ENCODE data around the gene VSIG10L2. TPM values are rescaled to one million over a fixed set of nuclear protein-coding genes. Genes with fewer than 3 reads are reported as not detected.
A peak's percentile ranks its signal among the peaks of the same experiment; 100 is the strongest.

The VSIG10L2 gene
- total and polyA plus RNA-seq, 4 donors = 0.09 to 0.72 TPM; not detected in 2

DNA sequence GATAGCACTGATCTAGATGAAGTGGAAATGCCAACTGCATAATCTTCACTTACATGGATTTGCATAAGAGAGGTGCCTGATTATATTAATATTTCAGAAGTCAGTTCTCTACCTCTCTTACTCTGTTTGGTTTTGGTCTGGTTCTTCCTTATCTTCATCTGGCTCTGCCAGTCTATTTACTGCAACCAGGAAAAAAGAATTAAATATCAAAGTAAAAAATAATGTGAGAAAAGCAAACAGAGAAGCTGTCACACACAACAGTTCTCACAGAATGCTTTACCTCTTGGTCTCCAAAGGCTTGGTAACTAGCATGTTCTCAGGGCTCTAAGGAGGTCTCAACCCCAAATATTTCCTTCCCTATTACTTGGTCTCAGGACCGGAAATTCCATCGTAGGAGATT, 6.7 kb downstream of the VSIG10L2 start:
- Histone ChIP-seq H3K4me3 (ENCODE audit: low read depth, low read length) (no peak overlapping the region), H3K36me3 (ENCODE audit: control insufficient read depth, insufficient read depth, low read length) (peaks cover 39% of the 10 kb centered on the region), H3K9me3 (ENCODE audit: control insufficient read depth, insufficient read depth, low read length) (no peaks in the 10 kb centered on the region), H3K4me1 (ENCODE audit: control insufficient read depth, insufficient read depth, low read length) (peaks cover 25% of the 10 kb centered on the region), H3K27ac (ENCODE audit: low read depth, low read length) (no peak overlapping the region), H3K27me3 (ENCODE audit: control insufficient read depth, insufficient read depth, low read length) (no peaks in the 10 kb centered on the region)
- no peak for DNase-seq (ENCODE audit: low read depth in 4 of 6, low spot score in 6 of 6)
- no CpG with 5 or more reads among the region's 2 CpGs for WGBS (ENCODE audit: insufficient coverage)

DNA sequence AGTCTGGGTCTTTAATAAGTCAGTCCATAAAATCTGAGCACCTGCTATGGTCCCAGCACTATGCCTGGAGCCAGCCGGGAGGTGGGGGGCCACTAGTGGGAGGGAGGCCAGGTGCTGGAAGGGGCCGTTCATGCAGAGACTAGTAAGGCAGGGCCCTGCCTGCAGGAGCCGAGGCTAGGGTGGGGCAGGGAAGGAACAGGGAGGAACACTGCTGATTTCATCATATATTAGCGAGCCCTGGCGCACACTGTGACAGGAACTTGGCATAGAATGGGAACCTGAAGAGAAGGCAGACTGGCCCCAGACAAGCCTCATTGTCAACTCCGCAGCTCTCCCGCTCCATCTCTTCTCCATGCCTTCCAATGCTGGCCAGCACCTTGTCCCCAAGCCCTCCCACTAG, 7.1 kb downstream of the VSIG10L2 start:
- Histone ChIP-seq H3K36me3 (ENCODE audit: control insufficient read depth, insufficient read depth, low read length) (peaks cover 35% of the 10 kb centered on the region), H3K4me3 (ENCODE audit: low read depth, low read length) (no peak overlapping the region), H3K27me3 (ENCODE audit: control insufficient read depth, insufficient read depth, low read length) (no peaks in the 10 kb centered on the region), H3K9me3 (ENCODE audit: control insufficient read depth, insufficient read depth, low read length) (no peaks in the 10 kb centered on the region), H3K4me1 (ENCODE audit: control insufficient read depth, insufficient read depth, low read length) (peaks cover 25% of the 10 kb centered on the region), H3K27ac (ENCODE audit: low read depth, low read length) (no peak overlapping the region)
- 34% methylated on average over 6 of the region's 7 CpGs for WGBS (ENCODE audit: insufficient coverage)
- DNase-seq (ENCODE audit: low read depth in 4 of 6, low spot score in 6 of 6) = peak in 2 of 6 donors; percentile 61 to 68

DNA sequence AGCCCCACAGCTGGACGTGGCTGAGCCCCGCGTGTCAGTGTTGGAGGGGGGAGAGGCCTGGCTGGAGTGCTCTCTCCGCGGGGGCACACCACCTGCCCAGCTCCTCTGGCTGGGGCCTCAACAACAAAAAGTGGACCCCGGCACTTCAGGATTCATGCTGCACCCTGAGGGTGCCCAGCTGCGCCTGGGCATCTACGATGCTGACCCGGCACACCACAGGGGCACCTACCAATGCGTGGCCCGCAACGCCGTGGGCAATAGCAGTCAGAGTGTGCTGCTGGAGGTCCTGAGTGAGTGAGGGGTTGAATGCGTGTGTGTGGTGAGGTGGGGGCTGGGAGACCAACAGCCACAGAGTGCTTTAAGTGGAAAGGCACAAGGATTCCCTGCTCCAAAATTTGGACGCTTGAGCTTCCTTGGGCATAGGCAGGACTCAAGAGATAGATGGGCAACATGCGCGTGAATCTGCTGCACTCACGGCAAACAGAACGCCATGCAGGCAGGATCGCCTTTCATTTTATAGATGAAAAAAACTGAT, 7.6 kb downstream of the VSIG10L2 start:
- Histone ChIP-seq H3K27ac (ENCODE audit: low read depth, low read length) (no peak overlapping the region), H3K27me3 (ENCODE audit: control insufficient read depth, insufficient read depth, low read length) (no peaks in the 10 kb centered on the region), H3K36me3 (ENCODE audit: control insufficient read depth, insufficient read depth, low read length) (peaks cover 30% of the 10 kb centered on the region), H3K4me1 (ENCODE audit: control insufficient read depth, insufficient read depth, low read length) (peaks cover 25% of the 10 kb centered on the region), H3K9me3 (ENCODE audit: control insufficient read depth, insufficient read depth, low read length) (no peaks in the 10 kb centered on the region), H3K4me3 (ENCODE audit: low read depth, low read length) (no peak overlapping the region)
- DNase-seq (ENCODE audit: low read depth in 4 of 6, low spot score in 6 of 6) = no peak
- WGBS (ENCODE audit: insufficient coverage) = 71% methylated on average over 18 of the region's 20 CpGs

DNA sequence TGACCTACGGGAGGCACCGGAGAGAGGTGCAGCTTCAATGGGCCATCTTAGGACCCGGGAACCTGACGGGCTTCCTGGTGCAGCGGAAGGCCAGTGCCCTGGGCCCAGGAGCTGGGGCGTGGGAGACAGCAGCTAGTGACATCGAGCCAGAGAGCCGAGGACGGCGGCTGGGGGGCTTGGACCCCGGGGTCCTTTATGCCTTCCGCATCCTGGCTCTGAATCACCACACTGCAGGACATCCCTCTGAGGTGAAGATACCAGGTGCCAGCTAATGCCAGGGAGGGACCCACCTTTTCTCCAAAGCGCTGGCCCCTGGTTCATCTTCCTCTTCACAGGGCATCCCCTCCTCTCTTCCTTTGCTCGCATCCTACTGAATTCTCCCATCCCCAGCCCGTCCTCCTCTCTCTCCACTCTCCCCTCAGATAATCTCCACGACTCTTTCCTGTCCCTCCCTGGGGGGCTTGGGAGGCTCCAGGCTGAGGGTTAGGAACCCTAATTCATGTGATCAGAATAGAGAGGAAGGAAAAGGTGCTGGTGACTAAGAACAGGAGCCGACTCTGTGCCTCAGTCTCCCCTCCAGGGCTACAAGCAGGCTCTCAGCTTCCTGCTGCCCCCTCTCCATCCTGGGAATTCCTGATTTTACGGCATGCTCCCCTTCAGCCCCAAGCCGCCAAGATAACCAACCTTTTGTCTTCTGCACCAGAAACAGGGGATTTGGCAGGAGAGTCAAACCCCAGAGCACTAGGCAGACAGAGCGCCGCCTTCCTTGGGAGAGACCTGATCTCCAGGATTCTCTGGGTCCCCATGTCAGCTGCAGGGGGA, 8.5 kb downstream of the VSIG10L2 start:
- no peaks in the 10 kb centered on the region for H3K27me3 ChIP-seq (ENCODE audit: control insufficient read depth, insufficient read depth, low read length)
- no peak for DNase-seq (ENCODE audit: low read depth in 4 of 6, low spot score in 6 of 6)
- no peaks in the 10 kb centered on the region for H3K9me3 ChIP-seq (ENCODE audit: control insufficient read depth, insufficient read depth, low read length)
- peaks cover 30% of the 10 kb centered on the region for H3K36me3 ChIP-seq (ENCODE audit: control insufficient read depth, insufficient read depth, low read length)
- H3K4me3 ChIP-seq (ENCODE audit: low read depth, low read length) = no peak overlapping the region
- peaks cover 25% of the 10 kb centered on the region for H3K4me1 ChIP-seq (ENCODE audit: control insufficient read depth, insufficient read depth, low read length)
- 94% methylated on average over 18 of the region's 21 CpGs for WGBS (ENCODE audit: insufficient coverage)
- no peak overlapping the region for H3K27ac ChIP-seq (ENCODE audit: low read depth, low read length)

DNA sequence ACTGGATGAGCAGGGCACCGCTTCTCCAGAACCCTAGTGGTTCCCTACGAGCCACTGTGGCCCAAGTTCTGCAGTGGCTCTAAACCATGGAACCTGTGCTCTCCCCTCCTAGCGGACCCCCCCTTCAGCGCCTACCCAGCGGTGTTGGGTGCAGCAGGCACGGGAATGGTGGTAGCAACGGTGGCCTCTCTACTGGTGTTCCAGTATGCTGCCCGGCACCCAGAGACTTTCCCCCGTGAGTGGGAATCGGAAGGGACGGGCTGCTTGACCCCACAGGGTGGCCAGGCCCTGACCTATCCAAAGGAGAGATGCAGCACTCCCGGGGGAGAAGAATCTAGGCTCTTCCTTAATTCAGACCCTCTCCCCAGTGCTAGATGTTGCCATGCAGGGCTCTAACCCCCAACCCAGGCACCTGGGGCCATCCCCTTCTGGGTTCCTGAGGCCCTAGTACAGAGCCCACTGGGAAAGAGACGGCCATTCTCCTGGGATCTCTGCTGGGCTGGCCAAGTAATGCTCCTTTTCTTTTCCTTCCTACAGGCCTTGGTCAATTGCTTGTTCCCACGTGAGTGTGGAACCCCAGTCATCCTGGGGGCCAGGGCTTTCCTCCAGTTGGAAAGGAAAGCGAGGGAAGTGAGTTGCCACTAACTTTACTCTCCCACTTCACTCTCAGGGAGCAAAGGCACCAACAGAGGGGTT, 9.2 kb downstream of the VSIG10L2 start:
- H3K36me3 ChIP-seq (ENCODE audit: control insufficient read depth, insufficient read depth, low read length) = peaks cover 32% of the 10 kb centered on the region
- no peaks in the 10 kb centered on the region for H3K9me3 ChIP-seq (ENCODE audit: control insufficient read depth, insufficient read depth, low read length)
- no peak overlapping the region for H3K27ac ChIP-seq (ENCODE audit: low read depth, low read length)
- H3K27me3 ChIP-seq (ENCODE audit: control insufficient read depth, insufficient read depth, low read length) = no peaks in the 10 kb centered on the region
- 95% methylated on average over 12 of the region's 15 CpGs for WGBS (ENCODE audit: insufficient coverage)
- DNase-seq (ENCODE audit: low read depth in 4 of 6, low spot score in 6 of 6) = no peak
- no peak overlapping the region for H3K4me3 ChIP-seq (ENCODE audit: low read depth, low read length)
- peaks cover 25% of the 10 kb centered on the region for H3K4me1 ChIP-seq (ENCODE audit: control insufficient read depth, insufficient read depth, low read length)

DNA sequence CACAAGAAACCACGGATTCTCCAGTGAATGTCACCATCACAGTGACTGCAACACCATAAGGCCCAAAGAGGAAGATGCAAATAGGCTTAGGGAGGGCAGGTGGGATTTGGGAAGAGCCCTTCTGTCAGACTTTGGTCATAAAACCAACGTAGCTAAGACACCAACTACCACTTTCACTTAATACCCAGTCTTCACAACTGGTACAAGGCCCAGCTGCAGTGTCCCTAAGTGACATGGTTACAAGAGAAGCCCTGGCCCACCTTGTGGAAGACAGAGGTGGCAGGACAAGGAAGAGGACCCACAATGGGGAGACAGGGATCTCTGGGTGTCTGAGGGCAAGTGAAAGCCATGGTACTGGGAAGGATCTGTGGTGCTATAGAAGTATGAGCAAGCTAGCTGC, 10.0 kb downstream of the VSIG10L2 start:
- WGBS (ENCODE audit: insufficient coverage) = 60% methylated on average over 1 of the region's 2 CpGs
- Histone ChIP-seq H3K36me3 (ENCODE audit: control insufficient read depth, insufficient read depth, low read length) (peaks cover 31% of the 10 kb centered on the region), H3K9me3 (ENCODE audit: control insufficient read depth, insufficient read depth, low read length) (no peaks in the 10 kb centered on the region), H3K4me1 (ENCODE audit: control insufficient read depth, insufficient read depth, low read length) (peaks cover 25% of the 10 kb centered on the region), H3K4me3 (ENCODE audit: low read depth, low read length) (no peak overlapping the region), H3K27ac (ENCODE audit: low read depth, low read length) (no peak overlapping the region), H3K27me3 (ENCODE audit: control insufficient read depth, insufficient read depth, low read length) (no peaks in the 10 kb centered on the region)
- DNase-seq (ENCODE audit: low read depth in 4 of 6, low spot score in 6 of 6) = no peak

DNA sequence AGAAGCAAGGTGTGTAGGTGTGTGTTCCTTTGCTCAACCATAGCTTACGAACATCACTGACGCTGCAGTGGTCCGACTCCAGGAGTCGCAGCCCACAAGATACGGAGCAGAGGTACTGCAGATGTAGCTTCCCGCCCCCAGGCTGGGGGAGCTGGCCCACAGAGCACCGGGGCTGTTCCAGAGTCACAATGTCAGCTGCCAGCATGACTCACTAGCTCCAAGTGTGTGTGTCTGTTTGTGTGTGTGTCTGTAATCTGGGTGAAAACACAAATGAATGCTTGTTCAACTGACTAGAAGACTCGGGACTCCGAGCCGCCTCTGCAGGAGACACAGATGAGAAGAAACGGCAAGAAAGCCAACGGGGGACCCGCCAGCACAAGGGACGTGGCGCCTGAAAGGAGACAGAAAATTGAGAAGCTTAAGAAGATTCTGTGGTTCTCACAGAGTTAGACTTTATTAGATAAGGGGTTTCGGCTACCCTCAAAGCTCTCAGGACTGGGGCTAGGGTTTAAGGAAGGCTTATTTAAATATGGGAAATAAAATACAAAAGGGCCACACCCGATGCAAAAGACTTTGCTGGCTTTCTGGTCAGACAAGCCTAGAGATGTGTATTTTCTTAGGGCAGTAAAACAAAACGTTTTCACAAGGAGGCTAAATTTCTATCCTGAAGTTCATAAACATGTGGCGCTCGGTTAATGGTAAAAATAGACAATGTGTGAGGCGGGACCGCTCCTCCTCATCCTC, 10.7 kb downstream of the VSIG10L2 start:
- Histone ChIP-seq H3K27ac (ENCODE audit: low read depth, low read length) (no peak overlapping the region), H3K4me1 (ENCODE audit: control insufficient read depth, insufficient read depth, low read length) (peaks cover 21% of the 10 kb centered on the region), H3K9me3 (ENCODE audit: control insufficient read depth, insufficient read depth, low read length) (no peaks in the 10 kb centered on the region), H3K36me3 (ENCODE audit: control insufficient read depth, insufficient read depth, low read length) (peaks cover 28% of the 10 kb centered on the region), H3K4me3 (ENCODE audit: low read depth, low read length) (no peak overlapping the region), H3K27me3 (ENCODE audit: control insufficient read depth, insufficient read depth, low read length) (no peaks in the 10 kb centered on the region)
- peak in 1 of 6 donors; percentile 20 for DNase-seq (ENCODE audit: low read depth in 4 of 6, low spot score in 6 of 6)
- 88% methylated on average over 17 of the region's 22 CpGs for WGBS (ENCODE audit: insufficient coverage)

DNA sequence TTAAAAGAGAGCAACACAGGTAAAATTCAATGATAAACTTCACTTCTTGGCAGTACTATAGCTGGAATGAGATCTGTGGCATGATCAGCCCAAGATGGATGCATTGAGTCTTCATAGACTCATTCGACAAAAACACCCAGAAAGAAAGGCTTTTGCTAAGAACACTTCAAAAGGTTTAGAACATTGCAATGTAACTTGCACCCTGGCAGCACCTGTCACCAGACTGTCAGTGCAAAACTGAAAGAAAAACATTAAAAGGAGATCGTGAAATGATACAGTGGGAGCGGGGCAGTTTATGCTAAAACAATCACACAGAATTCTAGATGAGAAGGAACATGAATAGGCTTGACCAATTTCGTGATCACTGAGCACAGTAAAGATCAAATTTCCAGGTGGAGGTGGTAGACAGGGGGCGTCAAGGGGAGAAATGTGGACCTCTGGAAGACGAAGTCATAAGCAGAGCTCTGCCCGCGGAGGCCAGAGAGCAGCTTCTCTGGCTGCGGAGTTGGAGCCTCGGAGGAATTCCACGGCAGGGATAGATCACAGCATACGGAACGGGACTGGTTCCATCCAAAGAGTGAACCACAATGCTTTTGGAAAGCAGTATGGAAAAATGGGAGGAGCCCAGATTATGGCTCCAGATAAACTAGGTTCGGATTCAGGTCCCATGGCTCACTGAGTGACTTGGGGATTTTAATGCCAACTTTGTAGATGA, 11.9 kb downstream of the VSIG10L2 start:
- no peak overlapping the region for H3K4me3 ChIP-seq (ENCODE audit: low read depth, low read length)
- H3K4me1 ChIP-seq (ENCODE audit: control insufficient read depth, insufficient read depth, low read length) = peaks cover 16% of the 10 kb centered on the region
- H3K9me3 ChIP-seq (ENCODE audit: control insufficient read depth, insufficient read depth, low read length) = peaks cover 1% of the 10 kb centered on the region
- H3K27ac ChIP-seq (ENCODE audit: low read depth, low read length) = no peak overlapping the region
- 92% methylated on average over 13 of the region's 14 CpGs for WGBS (ENCODE audit: insufficient coverage)
- no peak for DNase-seq (ENCODE audit: low read depth in 4 of 6, low spot score in 6 of 6)
- peaks cover 25% of the 10 kb centered on the region for H3K36me3 ChIP-seq (ENCODE audit: control insufficient read depth, insufficient read depth, low read length)
- H3K27me3 ChIP-seq (ENCODE audit: control insufficient read depth, insufficient read depth, low read length) = no peaks in the 10 kb centered on the region

DNA sequence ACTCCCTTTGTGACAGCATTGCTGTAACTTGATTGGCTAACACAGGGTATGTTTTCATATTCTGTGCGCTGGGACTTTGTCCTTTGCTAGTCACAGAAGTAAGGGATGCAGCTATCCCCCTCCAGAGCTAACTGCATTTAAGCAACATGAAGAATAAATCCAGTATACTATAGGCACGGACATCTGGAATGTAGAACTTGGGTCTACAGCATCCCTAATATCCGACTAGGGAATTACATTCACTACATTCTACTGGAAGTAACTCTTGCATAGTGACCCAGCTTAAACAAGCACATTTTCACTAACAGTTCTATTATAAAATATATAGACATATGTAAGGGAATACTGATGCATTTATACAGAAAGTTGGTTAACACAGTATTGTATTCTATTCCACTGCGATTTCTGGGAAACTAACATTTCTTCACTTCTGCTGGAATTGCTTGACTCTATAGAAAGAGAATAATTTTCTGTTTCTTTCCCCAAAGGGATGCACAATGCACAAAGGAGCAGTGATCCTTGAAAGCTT, 13.1 kb downstream of the VSIG10L2 start:
- Histone ChIP-seq H3K27me3 (ENCODE audit: control insufficient read depth, insufficient read depth, low read length) (no peaks in the 10 kb centered on the region), H3K36me3 (ENCODE audit: control insufficient read depth, insufficient read depth, low read length) (peaks cover 21% of the 10 kb centered on the region), H3K4me1 (ENCODE audit: control insufficient read depth, insufficient read depth, low read length) (peaks cover 6% of the 10 kb centered on the region), H3K27ac (ENCODE audit: low read depth, low read length) (no peak overlapping the region), H3K4me3 (ENCODE audit: low read depth, low read length) (no peak overlapping the region), H3K9me3 (ENCODE audit: control insufficient read depth, insufficient read depth, low read length) (peaks cover 6% of the 10 kb centered on the region)
- no peak for DNase-seq (ENCODE audit: low read depth in 4 of 6, low spot score in 6 of 6)
- 100% methylated on average over 1 of the region's 4 CpGs for WGBS (ENCODE audit: insufficient coverage)

Measured in spinal cord (tissue), 10 donors.